Activated CD4-positive, alpha-beta T cell treated with anti-CD3 and anti-CD28 coated beads for 1 hour (primary cell): ENCODE data around the gene PDZD2.
"Not testable (repeated sequence)": the region's sequence is repeated elsewhere in the genome, so short reads cannot be mapped to it uniquely, and the experiment has no call there.

Experiments
- DNase-seq: peaks from one replicate; pipeline ENCODE4 v3.0.0-alpha.2; 2020

The PDZD2 gene

GRCh38 chr5:31639481-31640411 is 815 bp downstream of the PDZD2 start:
- DNase-seq = no peak

GRCh38 chr5:31640573-31640972 is 1.6 kb downstream of the PDZD2 start:
- DNase-seq = no peak

- DNase-seq = no peak
Observed at GRCh38 chr5:31641059-31641458, 2.1 kb downstream of the PDZD2 start.

DNA sequence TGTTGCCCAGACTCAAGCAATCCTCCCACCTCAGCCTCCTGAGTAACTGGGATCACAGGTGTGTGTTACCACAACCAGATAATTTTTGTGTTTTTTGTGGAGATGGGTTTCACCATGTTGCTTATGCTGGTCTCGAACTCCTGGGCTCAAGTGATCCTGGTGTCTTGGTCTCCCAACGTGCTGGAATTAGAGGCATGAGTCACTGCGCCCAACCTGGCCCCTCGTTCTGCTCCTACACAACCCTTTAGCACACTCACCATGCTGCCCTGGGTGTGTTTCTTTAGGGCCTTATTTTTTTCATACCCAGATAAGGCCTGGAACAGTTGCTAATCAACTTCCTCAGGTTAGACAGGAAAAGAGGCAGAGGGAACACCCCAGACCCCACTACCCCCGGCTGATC is 2.6 kb downstream of the PDZD2 start:
- no peak for DNase-seq

GRCh38 chr5:31645420-31646081 is 6.6 kb downstream of the PDZD2 start:
- no peak for DNase-seq

DNA sequence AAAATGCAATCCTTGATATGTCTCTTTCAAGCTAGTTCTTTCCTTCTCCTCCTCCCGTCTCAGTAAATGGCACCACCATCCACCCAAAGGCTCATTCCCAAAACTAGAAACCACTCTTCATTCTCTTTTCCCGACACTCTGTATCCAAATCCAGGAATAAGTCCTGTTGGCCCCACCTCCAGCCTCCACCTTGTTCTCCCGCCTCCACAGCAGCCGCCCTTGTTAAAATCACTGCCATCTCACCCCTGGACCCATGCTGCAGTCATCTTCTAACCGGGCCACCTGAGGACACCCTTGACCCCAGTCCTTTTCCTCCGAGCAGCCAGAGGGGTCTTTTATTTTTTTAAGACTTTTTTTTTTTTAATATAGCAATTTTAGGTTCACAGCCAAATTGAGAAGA is 9.4 kb downstream of the PDZD2 start:
- DNase-seq = no peak

DNA sequence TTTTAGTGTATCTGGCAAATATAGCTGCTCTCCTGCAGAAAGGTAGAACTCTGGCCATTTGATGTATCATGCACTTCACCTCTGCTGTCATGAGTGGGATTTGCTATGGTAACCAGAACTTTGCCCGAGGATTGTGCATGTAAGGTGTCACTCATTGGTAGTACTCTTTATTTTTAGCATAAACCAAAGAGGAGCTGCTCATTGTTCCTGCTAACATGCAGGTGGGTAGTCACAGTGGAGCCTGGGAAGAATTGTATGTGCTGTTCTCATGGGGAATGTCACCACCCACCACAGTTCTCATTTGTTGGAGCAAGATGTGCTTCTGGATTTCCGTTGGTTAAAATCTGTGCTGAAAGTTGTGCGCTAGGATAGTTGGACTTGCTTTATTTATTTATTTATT is 12.3 kb downstream of the PDZD2 start:
- DNase-seq = no peak

DNA sequence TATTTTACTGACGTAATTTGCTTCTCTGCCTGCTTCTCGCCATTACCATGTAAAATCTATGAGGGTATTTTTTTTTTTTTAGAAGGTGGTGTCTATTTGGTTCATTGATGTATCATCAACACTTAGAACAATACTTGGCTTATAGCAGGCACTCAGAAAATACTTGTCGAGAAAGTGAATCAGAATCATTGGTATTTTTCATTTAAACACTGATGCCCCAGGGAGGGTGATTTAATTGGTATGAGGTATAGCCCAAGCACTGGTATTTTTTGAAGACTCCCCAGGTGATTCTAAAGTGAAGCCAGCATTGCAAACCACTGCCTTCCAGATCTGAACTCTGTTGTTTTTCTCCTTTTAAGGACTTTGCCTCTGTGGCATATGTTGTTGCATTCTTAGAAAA is 16.6 kb downstream of the PDZD2 start:
- no peak for DNase-seq

GRCh38 chr5:31656806-31657205 is 17.9 kb downstream of the PDZD2 start:
- DNase-seq = no peak

- no peak for DNase-seq
Observed at GRCh38 chr5:31657315-31657979, 18.5 kb downstream of the PDZD2 start.

DNA sequence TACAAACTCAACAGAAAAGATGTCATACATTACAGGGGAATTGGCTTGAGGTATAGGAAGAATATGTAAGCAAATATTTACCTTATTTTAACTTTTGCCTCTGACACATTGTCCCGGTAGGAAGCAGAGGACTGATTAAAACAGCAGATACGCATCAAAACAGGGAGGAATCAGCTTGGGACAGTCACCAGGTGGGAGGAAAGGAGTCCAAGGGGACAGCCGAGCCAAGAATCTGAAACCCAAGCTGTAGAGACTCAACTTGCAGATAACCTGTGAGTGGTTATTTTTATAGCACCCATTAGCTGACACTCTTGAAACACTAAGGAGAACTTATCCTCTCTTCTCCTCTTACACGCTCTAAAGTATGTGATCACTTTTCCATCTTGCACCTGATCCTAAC is 22.3 kb downstream of the PDZD2 start:
- no peak for DNase-seq

DNA sequence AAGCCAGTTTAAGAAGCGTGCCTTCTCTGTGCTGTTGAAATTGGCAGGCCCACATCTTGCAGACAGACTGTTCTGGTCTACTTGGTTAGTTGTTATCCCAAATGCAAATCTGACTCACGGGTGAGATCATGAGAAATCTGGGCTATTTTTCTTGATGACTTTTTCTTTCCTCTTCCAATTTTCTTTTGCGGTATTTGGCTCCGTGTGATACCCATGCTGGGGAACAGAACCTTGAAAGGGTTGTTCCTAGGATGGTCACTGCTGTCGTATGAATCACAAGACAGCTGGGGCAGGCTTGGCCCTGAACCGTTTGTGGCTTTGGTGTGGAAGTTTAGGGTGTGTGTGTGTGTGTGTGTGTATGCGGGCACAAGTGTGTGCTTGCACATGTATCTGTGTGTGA is 24.6 kb downstream of the PDZD2 start:
- DNase-seq = no peak

DNA sequence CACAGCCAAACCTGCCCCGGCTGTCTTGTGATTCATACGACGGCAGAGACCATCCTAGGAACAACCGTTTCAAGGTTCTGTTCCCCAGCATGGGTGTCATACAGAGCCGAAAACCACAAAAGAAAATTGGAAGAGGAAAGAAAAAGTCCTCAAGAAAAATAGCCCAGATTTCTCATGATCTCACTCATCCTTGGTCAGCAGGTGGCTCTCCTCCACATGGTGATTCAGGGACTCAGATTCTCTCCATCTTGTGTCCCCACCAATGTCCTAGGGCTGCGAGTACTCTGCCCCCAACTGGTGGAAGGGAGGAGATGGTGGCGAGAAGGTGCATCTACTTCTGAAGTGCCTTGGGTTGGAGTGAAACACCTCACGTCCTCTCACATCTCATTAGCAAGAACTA is 25.6 kb downstream of the PDZD2 start:
- no peak for DNase-seq

DNA sequence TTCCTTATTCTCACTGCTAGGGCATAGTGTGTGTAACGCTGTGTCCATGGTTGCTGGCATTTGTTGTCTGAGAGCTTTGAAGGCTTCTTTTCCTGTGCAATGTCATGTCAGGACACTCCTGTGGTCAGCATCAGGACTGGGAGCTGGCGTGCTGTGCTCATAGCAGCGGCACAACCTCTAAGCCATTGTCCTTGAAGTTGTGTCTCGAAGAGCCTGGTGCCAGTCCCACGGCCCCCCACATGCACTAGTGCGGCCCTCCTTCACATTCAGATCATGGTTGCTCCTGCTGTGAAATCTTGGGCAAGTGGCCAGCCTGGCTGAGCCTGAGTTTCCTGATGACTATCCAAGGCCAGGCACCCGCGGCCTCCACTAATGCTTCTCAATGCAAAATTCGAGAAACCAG is 32.4 kb downstream of the PDZD2 start:
- DNase-seq = no peak

DNA sequence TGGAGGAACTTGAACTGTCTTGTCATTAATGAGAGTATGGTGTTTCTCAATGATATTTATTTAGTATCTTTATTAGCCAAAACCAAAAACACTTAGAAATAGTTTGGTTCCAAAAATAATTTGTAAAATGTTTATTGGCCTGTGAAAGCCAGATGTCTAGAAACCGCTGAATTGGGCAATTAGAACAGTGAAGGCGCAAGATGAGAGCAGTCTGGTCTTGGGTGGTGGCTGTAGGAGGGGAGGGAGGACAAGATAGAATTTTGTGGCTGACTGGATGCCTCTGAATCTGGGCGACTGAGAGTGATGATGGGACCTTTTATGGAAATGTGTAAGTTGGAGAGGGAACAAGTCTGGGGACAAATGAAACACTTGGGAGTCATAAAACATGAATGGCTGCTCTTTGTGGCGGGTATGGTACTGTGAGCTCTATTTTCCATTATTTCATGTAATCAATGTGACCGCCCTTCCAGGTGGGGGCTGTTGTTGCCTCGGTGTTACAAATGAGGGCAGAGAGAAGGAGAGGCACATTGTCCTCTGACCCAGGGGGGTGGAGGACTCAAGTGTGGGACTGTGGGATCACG is 35.5 kb downstream of the PDZD2 start:
- DNase-seq = no peak

GRCh38 chr5:31675472-31675871 is 36.5 kb downstream of the PDZD2 start:
- no peak for DNase-seq

DNA sequence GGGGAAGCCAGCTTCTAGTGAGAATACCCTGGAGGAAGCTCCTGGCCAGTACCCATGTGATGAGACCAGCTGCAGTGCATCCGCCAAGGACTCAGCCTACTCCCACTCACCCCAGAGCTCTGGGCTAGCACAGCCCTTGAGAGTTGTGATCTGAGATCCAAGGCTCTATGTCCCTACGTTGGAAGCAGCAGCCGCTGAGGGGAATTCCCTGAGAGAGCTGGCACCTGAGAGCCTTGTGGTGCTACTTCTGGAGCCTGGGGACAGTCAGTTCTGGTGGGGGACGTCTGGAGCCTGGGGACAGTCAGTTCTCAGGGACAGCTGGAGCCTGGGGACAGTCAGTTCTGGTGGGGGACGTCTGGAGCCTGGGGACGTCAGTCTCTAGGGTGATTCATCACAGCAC is 39.2 kb downstream of the PDZD2 start:
- DNase-seq = no peak

- DNase-seq = no peak
Observed at GRCh38 chr5:31680528-31680927, 41.6 kb downstream of the PDZD2 start.

DNA sequence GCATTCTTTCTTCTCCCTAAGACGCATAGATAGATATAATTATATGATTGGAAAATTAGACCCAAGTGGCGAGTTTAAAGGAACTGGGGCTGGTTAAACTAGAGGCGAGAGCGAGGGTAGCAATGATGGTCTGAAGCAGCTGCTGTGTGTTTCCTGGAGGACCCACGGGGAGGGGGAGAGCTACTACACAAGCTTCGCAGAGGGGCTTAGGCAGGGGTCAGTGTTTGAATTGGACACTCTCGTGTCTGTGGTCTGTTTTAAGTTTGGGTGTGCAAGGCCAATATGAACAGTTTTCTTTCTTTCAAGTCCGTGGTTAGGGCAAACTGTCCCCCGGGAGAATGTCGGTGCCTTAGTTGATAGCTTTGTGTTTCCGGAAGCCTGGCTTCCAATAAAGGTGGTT is 43.1 kb downstream of the PDZD2 start:
- no peak for DNase-seq

DNA sequence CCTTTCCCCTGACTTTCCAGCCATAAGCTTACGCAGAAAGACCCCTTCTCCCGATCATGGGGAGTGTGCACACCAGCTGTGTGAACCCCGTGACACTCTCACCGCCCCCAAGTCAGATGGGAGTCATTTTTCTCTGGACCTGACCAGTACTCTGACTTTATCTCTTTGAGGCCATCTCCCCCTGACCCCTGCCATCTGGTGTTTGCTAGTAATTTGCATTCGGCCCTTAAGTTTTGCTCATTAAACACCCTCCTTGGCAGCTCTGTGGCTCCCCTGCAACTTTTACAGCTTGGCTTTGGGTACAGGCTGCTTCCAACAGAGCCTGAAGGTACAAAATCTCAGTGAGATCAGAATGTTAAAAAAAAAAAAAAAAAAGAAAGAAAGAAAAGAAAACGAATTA is 43.9 kb downstream of the PDZD2 start:
- no peak for DNase-seq

- DNase-seq = no peak
Observed at GRCh38 chr5:31688515-31689092, 49.7 kb downstream of the PDZD2 start.

- not testable (repeated sequence) for DNase-seq
Observed at GRCh38 chr5:31691408-31691807, 52.5 kb downstream of the PDZD2 start.

DNA sequence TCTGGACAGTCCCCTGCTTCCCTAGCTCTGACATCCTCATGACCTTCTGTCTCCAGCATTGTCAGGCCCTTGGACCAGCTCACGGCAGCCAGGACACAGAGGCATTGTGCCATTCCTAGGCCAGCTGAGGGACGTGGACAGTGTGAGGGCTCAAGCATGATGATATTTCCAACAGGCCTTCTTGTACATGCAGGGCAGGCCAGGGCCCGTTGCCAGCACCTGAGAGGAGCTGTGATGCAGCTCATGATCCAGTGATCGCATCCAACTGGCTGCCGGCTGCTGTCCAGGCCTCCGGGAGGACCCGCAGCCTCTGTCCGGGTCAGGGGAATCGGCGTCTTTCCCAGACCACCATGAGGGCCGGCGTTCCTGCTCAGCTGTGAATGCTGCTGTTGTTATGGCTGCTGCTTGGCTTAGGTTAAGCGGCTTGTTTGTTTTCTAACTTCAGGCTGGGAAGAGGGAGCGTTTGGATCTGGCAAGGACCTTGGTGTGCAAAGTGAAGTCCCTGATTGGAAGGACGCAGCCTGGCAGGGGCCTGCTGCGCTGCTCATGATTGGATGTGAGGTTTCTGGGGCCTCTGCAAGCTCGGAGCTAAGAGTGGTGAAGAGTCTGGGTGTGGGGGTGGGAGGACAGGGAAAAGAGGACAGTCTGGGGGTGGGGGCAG is 53.8 kb downstream of the PDZD2 start:
- DNase-seq = no peak
